GM12878 (cell line): ENCODE measurements around the gene PRKX.
"Not testable (repeated sequence)": the region's sequence is repeated elsewhere in the genome, so short reads cannot be mapped to it uniquely, and the experiment has no call there.

Experiments used
- ATF7 ChIP-seq: fragments of 450-650 bp; IDR thresholded peaks from 2 replicates; pipeline ENCODE4 v1.6.1; 2016; ENCODE audit warnings: low read depth, mild to moderate bottlenecking
- BHLHE40 ChIP-seq, 2 experiments: fragments of 450-650 bp in 1 of 2; IDR thresholded peaks; 2 replicates each; pipeline ENCODE4 v1.6.1; 2011 to 2017; ENCODE audit warnings: low read depth in 2 of 2, borderline replicate concordance in 1 of 2, improper control_type of control experiment in 1 of 2, low read length in 1 of 2, mild to moderate bottlenecking in 1 of 2
- CREB1 ChIP-seq: IDR thresholded peaks from 2 replicates; pipeline ENCODE4 v1.6.1; 2012; ENCODE audit warnings: low read depth, mild to moderate bottlenecking, inconsistent platforms
- CTCF ChIP-seq, 3 experiments: IDR thresholded peaks in 2 of 3; conservative IDR thresholded peaks in 1 of 3; 2 replicates each; pipeline ENCODE4 v1.5.1; 2011; ENCODE audit warnings: low read depth in 3 of 3, low read length in 3 of 3, mild to moderate bottlenecking in 3 of 3, control low read depth in 2 of 3, moderate library complexity in 2 of 3, inconsistent platforms in 1 of 3, mixed read lengths in 1 of 3; ENCODE audit not compliant: control insufficient read depth in 2 of 3, insufficient read depth in 1 of 3; ENCODE audit errors: extremely low read depth in 1 of 3
- EZH2 ChIP-seq: IDR thresholded peaks from 2 replicates; pipeline ENCODE4 v1.6.1; 2012; ENCODE audit warnings: low read depth, mild to moderate bottlenecking, control low read depth, inconsistent platforms, low read length, borderline replicate concordance; ENCODE audit not compliant: control insufficient read depth
- HDGF ChIP-seq: fragments of 450-650 bp; IDR thresholded peaks from 2 replicates; pipeline ENCODE4 v1.6.1; 2016; ENCODE audit warnings: antibody characterized with exemption
- JUND ChIP-seq: IDR thresholded peaks from 2 replicates; pipeline ENCODE4 v1.6.1; 2012; ENCODE audit warnings: low read depth, mild to moderate bottlenecking, low read length, improper control_type of control experiment, moderate library complexity
- MTA3 ChIP-seq: IDR thresholded peaks from 2 replicates; pipeline ENCODE4 v1.6.1; 2012; ENCODE audit warnings: low read length, inconsistent platforms, borderline replicate concordance
- NR2F1 ChIP-seq: fragments of 450-650 bp; conservative IDR thresholded peaks from 2 replicates; pipeline ENCODE4 v1.6.1; 2017; ENCODE audit warnings: mild to moderate bottlenecking
- POLR2A ChIP-seq: IDR thresholded peaks from 2 replicates; pipeline ENCODE4 v1.6.1; 2011; ENCODE audit warnings: low read depth, mild to moderate bottlenecking, low read length
- POLR2AphosphoS5 ChIP-seq: IDR thresholded peaks from 2 replicates; pipeline ENCODE4 v1.6.1; 2011; ENCODE audit warnings: mild to moderate bottlenecking, low read length, inconsistent platforms
- RCOR1 ChIP-seq: conservative IDR thresholded peaks from 2 replicates; pipeline ENCODE4 v1.6.1; 2012; ENCODE audit warnings: low read depth, low read length, improper control_type of control experiment
- ZSCAN29 ChIP-seq: fragments of 450-650 bp; IDR thresholded peaks from 2 replicates; pipeline ENCODE4 v1.6.1; 2017; ENCODE audit warnings: mild to moderate bottlenecking, moderate library complexity

DNA sequence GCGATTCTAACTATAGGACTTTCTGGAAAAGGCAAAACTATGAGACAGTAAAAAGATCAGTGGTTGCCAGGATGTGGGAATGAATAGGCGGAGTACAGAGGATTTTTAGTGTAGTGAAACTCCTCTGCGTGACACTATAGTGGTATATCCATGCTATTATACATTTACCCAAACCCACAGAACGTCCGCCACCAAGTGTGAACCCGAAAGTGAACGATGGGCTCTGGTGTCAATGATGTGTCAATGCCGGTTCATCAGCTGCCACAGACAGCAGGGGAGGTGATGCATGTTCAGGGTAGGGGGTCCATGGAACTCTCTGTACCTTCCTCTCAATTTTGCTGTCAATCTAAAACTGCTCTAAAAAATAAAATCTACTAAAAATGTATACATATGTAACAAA is 27.5 kb upstream of the PRKX start:
- not testable (repeated sequence) for TF ChIP-seq POLR2A; ZSCAN29; RCOR1; NR2F1; JUND; CTCF (IDR thresholded peaks at IDR 0.05 in 2 of 3, conservative IDR thresholded peaks at IDR 0.05 in 1 of 3; ENCODE audit: control insufficient read depth in 2 of 3, extremely low read depth in 1 of 3, insufficient read depth in 1 of 3, low read depth in 3 of 3, low read length in 3 of 3); POLR2AphosphoS5; CREB1; BHLHE40 (IDR thresholded peaks at IDR 0.05; ENCODE audit: borderline replicate concordance in 1 of 2, low read depth in 2 of 2, low read length in 1 of 2); MTA3; ATF7; HDGF; EZH2
